ENCODE data around the gene PLOD1.

- TF ChIP-seq CTCF (optimal IDR thresholded peaks at IDR 0.05 in 1 of 3, IDR thresholded peaks at IDR 0.05 in 1 of 3, conservative IDR thresholded peaks at IDR 0.05 in 1 of 3; ENCODE audit: extremely low read depth in 1 of 3, insufficient read depth in 2 of 3, low read length in 3 of 3) (no peak), EZH2 (IDR thresholded peaks at IDR 0.05; ENCODE audit: low read length) (no peak)
Measured at GRCh38 chr1:11921022-11921421, 13.5 kb upstream of the PLOD1 start.
